DOHH2 (cell line): ENCODE data around the gene SH3PXD2A.

ENCODE experiments used
- CTCF ChIP-seq: fragments of 200-600 bp; sonication (generic); IDR thresholded peaks from one replicate; pipeline ENCODE4 v1.5.1; 2014; ENCODE audit warnings: antibody characterized with exemption, mild to moderate bottlenecking, low read depth, low read length; ENCODE audit not compliant: poor library complexity, severe bottlenecking
- EZH2phosphoT487 ChIP-seq: fragments of 200-600 bp; sonication (generic); IDR thresholded peaks from 2 replicates; pipeline ENCODE4 v1.6.1; 2017; ENCODE audit warnings: borderline replicate concordance, mild to moderate bottlenecking, antibody characterized with exemption, low read length, moderate library complexity, mixed read lengths

GRCh38 chr10:103835096-103836050 is 20.0 kb downstream of the SH3PXD2A start:
- TF ChIP-seq CTCF (no peak), EZH2phosphoT487 (no peak)
